ENCODE data around the gene TM4SF4. TPM values are rescaled to one million over a fixed set of nuclear protein-coding genes. Genes with fewer than 3 reads are reported as not detected.
"Not testable (repeated sequence)": the region's sequence is repeated elsewhere in the genome, so short reads cannot be mapped to it uniquely, and the experiment has no call there.

The TM4SF4 gene
- total and polyA plus RNA-seq, 11 donors = not detected

DNA sequence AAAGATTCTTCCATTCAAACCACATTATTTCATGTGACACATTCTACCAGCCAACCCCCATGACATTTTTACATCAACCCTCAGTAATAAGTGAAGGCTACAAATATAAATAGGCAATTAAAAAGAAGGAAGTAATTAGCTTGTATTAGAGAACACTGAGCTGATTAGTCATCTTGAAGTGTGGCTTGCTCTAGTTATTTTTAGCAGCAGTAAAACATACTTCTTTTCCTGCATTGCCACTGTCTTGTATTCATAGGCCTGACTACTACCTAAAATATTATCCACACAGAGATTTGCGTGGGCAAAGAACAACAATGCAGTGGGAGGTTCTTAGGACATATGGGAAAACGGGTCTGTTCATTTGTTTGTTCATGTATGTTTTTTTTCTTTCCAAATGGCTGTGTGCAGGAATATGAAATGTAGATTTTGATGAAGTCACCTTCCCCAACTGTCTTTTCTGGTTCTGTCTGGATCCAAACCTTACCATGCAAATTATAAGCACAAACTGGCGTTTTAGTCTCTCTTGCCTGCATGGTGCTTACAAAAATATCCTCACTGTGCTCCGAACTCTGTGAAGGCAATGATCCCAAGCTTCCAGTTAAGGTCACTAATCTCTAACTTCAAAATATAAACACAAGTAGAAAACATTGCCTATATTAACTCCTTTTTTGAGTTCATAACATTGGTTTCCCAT, 31.5 kb upstream of the TM4SF4 start:
- peaks cover 0 to 18% (median 2%) of the 10 kb centered on the region in 12 donors for H3K4me1 ChIP-seq
- ATAC-seq = no peak

DNA sequence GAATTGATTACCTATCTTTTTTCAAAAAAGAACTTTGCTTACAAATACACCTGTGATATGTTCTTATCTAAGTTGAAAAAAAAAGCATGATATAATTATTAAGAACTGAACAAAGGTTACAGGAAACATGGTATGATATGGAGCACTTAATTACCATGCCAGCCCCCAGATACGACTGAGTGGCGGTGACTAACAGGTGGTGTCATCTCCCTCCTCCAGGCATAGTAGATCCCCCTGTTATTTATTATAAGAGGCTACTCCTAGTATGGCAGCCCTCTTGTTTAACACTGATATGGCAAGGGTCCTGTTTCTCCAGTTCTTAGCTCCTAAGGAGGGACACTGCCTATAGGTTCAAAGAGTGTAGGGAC, 31.0 kb upstream of the TM4SF4 start:
- no peak for TF ChIP-seq POLR2A (IDR thresholded peaks at IDR 0.05)
- TF ChIP-seq, protein P1, sequence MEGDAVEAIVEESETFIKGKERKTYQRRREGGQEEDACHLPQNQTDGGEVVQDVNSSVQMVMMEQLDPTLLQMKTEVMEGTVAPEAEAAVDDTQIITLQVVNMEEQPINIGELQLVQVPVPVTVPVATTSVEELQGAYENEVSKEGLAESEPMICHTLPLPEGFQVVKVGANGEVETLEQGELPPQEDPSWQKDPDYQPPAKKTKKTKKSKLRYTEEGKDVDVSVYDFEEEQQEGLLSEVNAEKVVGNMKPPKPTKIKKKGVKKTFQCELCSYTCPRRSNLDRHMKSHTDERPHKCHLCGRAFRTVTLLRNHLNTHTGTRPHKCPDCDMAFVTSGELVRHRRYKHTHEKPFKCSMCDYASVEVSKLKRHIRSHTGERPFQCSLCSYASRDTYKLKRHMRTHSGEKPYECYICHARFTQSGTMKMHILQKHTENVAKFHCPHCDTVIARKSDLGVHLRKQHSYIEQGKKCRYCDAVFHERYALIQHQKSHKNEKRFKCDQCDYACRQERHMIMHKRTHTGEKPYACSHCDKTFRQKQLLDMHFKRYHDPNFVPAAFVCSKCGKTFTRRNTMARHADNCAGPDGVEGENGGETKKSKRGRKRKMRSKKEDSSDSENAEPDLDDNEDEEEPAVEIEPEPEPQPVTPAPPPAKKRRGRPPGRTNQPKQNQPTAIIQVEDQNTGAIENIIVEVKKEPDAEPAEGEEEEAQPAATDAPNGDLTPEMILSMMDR (IDR thresholded peaks at IDR 0.05) = no peak
- no peak overlapping the region for H3K4me3 ChIP-seq
- no peaks in the 10 kb centered on the region for H3K27me3 ChIP-seq

More for the DNA sequence above, 31.5 kb upstream of the TM4SF4 start:
- WGBS, 4 donors = 58 to 71% (median 68%) methylated on average over 4 of the region's 4 CpGs
- intact Hi-C loops (cut with DNase I) = no loop called here
- Histone ChIP-seq H3K4me3 (no peak overlapping the region), H3K9me3 (no peaks in the 10 kb centered on the region), H3K27me3 (no peaks in the 10 kb centered on the region), H3K36me3 (no peaks in the 10 kb centered on the region), H3K27ac (no peak overlapping the region)
- DNase-seq = no peak
- TF ChIP-seq POLR2A (IDR thresholded peaks at IDR 0.05) = no peak
- TF ChIP-seq, protein P1 (IDR thresholded peaks at IDR 0.05) = no peak

DNA sequence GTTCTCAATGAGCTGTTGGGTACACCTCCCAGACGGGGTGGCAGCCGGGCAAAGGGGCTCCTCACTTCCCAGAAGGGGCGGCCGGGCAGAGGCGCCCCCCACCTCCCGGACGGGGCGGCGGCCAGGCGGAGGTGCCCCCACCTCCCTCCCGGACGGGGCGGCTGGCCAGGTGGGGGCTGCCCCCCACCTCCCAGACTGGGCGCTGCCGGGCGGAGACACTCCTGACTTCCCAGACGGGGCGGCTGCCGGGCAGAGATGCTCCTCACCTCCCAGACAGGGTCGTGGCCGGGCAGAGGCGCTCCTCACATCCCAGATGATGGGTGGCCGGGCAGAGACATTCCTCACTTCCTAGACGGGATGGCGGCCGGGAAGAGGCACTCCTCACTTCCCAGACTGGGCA, 29.6 kb upstream of the TM4SF4 start:
- 85 to 100% (median 92%) methylated on average over 4 to 26 of the region's 26 CpGs; no CpG with 5 or more reads in 1 of the 4 donors for WGBS, 4 donors
- ATAC-seq = not testable (repeated sequence)

More for the DNA sequence above, 31.0 kb upstream of the TM4SF4 start:
- H3K36me3 ChIP-seq = no peaks in the 10 kb centered on the region
- ATAC-seq (no peak), DNase-seq (no peak)
- WGBS, 4 donors = 90 to 96% (median 94%) methylated on average over 2 of the region's 2 CpGs
- no peak overlapping the region for H3K27ac ChIP-seq
- no peaks in the 10 kb centered on the region for H3K9me3 ChIP-seq
- H3K4me1 ChIP-seq = peaks cover 0 to 23% (median 7%) of the 10 kb centered on the region in 12 donors
- intact Hi-C loops (cut with DNase I) = no loop called here

DNA sequence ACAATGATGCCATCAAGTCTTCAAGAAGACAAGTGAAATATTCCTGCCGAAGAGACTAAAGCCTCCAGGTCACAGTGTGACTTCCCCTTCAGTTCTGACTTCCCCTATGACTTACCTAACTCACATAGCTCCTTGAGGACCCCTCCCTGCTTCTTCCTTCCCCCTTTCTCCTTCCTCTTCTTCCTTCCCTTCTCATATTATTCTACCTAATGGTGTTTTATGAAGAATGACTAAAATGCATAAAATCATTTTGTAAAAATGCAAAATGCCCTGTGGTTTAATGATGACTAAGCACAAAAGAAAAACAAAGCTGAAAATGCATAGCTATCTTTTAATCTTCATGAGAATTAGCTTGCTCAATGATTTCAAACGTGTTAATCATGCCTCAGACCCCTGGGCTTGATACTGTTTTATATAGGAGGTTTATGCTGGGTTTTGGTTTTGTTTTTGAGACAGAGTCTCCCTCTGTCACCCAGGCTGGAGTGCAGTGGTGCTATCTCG, 26.1 kb upstream of the TM4SF4 start:
- 37 to 53% (median 44%) methylated on average over 3 of the region's 3 CpGs for WGBS, 4 donors
- peak in 3 of 4 donors; percentile 29 to 78 (median 51) for ATAC-seq
- Histone ChIP-seq H3K27me3 (no peaks in the 10 kb centered on the region), H3K4me3 (no peak overlapping the region), H3K27ac (peak overlapping the region in 9 of 12 donors; percentile 5 to 80 (median 58)), H3K4me1 (peaks cover 0 to 33% (median 19%) of the 10 kb centered on the region in 12 donors), H3K9me3 (peaks cover 0 to 18% (median 2%) of the 10 kb centered on the region in 12 donors), H3K36me3 (no peaks in the 10 kb centered on the region)
- intact Hi-C loops (cut with DNase I) = no loop called here
- TF ChIP-seq, protein P1 (IDR thresholded peaks at IDR 0.05) = no peak
- no peak for TF ChIP-seq POLR2A (IDR thresholded peaks at IDR 0.05)
- no peak for DNase-seq

More for the DNA sequence above, 29.6 kb upstream of the TM4SF4 start:
- H3K4me3 ChIP-seq; H3K27ac ChIP-seq; intact Hi-C loops (cut with DNase I); H3K9me3 ChIP-seq; H3K36me3 ChIP-seq; H3K27me3 ChIP-seq; DNase-seq: not testable (repeated sequence)
- peaks cover 0 to 36% (median 18%) of the 10 kb centered on the region in 12 donors for H3K4me1 ChIP-seq
